BLaER1 treated with 17β-estradiol and CSF1 and Interleukin-3, amounts not matched to agents 10 nM and 100 nM (cell line): ENCODE results near the gene MMEL1.

Experiments
- H3K27ac ChIP-seq, 11 experiments: shearing (Covaris generic); formaldehyde crosslinking; 2 replicates each; pipeline ENCODE4 v1.8.1; 2022
- H3K27me3 ChIP-seq, 11 experiments: shearing (Covaris generic); formaldehyde crosslinking; 2 replicates each; pipeline ENCODE4 v1.8.1; 2022
- H3K36me3 ChIP-seq, 11 experiments: shearing (Covaris generic); formaldehyde crosslinking; 2 replicates each; pipeline ENCODE4 v1.8.1; 2022
- H3K4me1 ChIP-seq, 10 experiments: shearing (Covaris generic); formaldehyde crosslinking; 2 replicates each; pipeline ENCODE4 v1.8.1; 2022
- H3K4me2 ChIP-seq, 11 experiments: shearing (Covaris generic); formaldehyde crosslinking; 2 replicates each; pipeline ENCODE4 v1.8.1; 2022
- H3K4me3 ChIP-seq, 10 experiments: shearing (Covaris generic); formaldehyde crosslinking; 2 replicates each; pipeline ENCODE4 v1.8.1; 2022
- H3K9ac ChIP-seq, 11 experiments: shearing (Covaris generic); formaldehyde crosslinking; 2 replicates each; pipeline ENCODE4 v1.8.1; 2022
- H3K9me3 ChIP-seq, 11 experiments: shearing (Covaris generic); formaldehyde crosslinking; replicated peaks in 1 of 11; 2 replicates each; pipeline ENCODE4 v1.8.1; 2022
- H4K20me1 ChIP-seq, 11 experiments: shearing (Covaris generic); formaldehyde crosslinking; 2 replicates each; pipeline ENCODE4 v1.8.1; 2022
- Cebpa-rat ChIP-seq, 11 experiments: shearing (Covaris generic); IDR thresholded peaks; 2 replicates each; pipeline ENCODE4 v1.8.1; 2022

MMEL1 gene

GRCh38 chr1:2604156-2604843 is 28.5 kb downstream of the MMEL1 start:
- no peak overlapping the region for H3K27ac ChIP-seq
- no peak for TF ChIP-seq Cebpa-rat (IDR thresholded peaks at IDR 0.05)
- H4K20me1 ChIP-seq = peaks cover 0 to 21% (median 0%) of the 10 kb centered on the region in 11 experiments; a peak in 6 of 22 replicates
- peak overlapping the region in 9 of 11 experiments; percentile 50 to 93 (median 81); a peak in 18 of 22 replicates for H3K4me2 ChIP-seq
- no peaks in the 10 kb centered on the region for H3K36me3 ChIP-seq
- peaks cover 0 to 3% (median 0%) of the 10 kb centered on the region in 11 experiments; a peak in 1 of 22 replicates for H3K9me3 ChIP-seq
- peaks cover 6 to 63% (median 49%) of the 10 kb centered on the region in 10 experiments; a peak in 18 of 20 replicates for H3K4me1 ChIP-seq
- peaks cover 10 to 37% (median 21%) of the 10 kb centered on the region in 11 experiments; a peak in 17 of 22 replicates for H3K27me3 ChIP-seq
- H3K4me3 ChIP-seq = no peak overlapping the region
- no peak overlapping the region for H3K9ac ChIP-seq

- H3K4me3 ChIP-seq = no peak overlapping the region
- no peak overlapping the region for H3K27ac ChIP-seq
- peaks cover 0 to 10% (median 5%) of the 10 kb centered on the region in 11 experiments; a peak in 16 of 22 replicates for H3K9me3 ChIP-seq
- H3K4me2 ChIP-seq = peak overlapping the region in 8 of 11 experiments; percentile 55 to 93 (median 83); a peak in 16 of 22 replicates
- H3K9ac ChIP-seq = peak overlapping the region in 3 of 11 experiments; percentile 7 to 50 (median 28); a peak in 2 of 22 replicates
- H3K27me3 ChIP-seq = peaks cover 11 to 41% (median 21%) of the 10 kb centered on the region in 11 experiments; a peak in 20 of 22 replicates
- no peak for TF ChIP-seq Cebpa-rat (IDR thresholded peaks at IDR 0.05)
- no peaks in the 10 kb centered on the region for H3K36me3 ChIP-seq
- peaks cover 6 to 61% (median 48%) of the 10 kb centered on the region in 10 experiments; a peak in 18 of 20 replicates for H3K4me1 ChIP-seq
- H4K20me1 ChIP-seq = peaks cover 0 to 17% (median 0%) of the 10 kb centered on the region in 11 experiments; a peak in 6 of 22 replicates
These were observed 29.2 kb downstream of the MMEL1 start for GRCh38 chr1:2603521-2604155.

GRCh38 chr1:2602866-2603520 is 29.8 kb downstream of the MMEL1 start:
- Histone ChIP-seq H4K20me1 (peaks cover 0 to 18% (median 2%) of the 10 kb centered on the region in 11 experiments; a peak in 7 of 22 replicates), H3K27me3 (peaks cover 18 to 47% (median 28%) of the 10 kb centered on the region in 11 experiments; a peak in 20 of 22 replicates)

GRCh38 chr1:2602311-2602835 is 30.4 kb downstream of the MMEL1 start:
- no peak for TF ChIP-seq Cebpa-rat (IDR thresholded peaks at IDR 0.05)
- peaks cover 0 to 25% (median 8%) of the 10 kb centered on the region in 11 experiments; a peak in 12 of 22 replicates for H4K20me1 ChIP-seq
- no peaks in the 10 kb centered on the region for H3K36me3 ChIP-seq
- no peak overlapping the region for H3K27ac ChIP-seq
- H3K9me3 ChIP-seq = peaks cover 0 to 17% (median 9%) of the 10 kb centered on the region in 11 experiments; a peak in 16 of 22 replicates
- H3K4me3 ChIP-seq = no peak overlapping the region
- no peak overlapping the region for H3K9ac ChIP-seq
- H3K27me3 ChIP-seq = peaks cover 23 to 53% (median 33%) of the 10 kb centered on the region in 11 experiments; a peak in 20 of 22 replicates
- peaks cover 12 to 70% (median 58%) of the 10 kb centered on the region in 10 experiments for H3K4me1 ChIP-seq
- peak overlapping the region in 7 of 11 experiments; percentile 55 to 93 (median 85); a peak in 12 of 22 replicates for H3K4me2 ChIP-seq

More at GRCh38 chr1:2602866-2603520, 29.8 kb downstream of the MMEL1 start:
- H3K36me3 ChIP-seq = no peaks in the 10 kb centered on the region
- TF ChIP-seq Cebpa-rat (IDR thresholded peaks at IDR 0.05) = no peak
- H3K4me3 ChIP-seq = no peak overlapping the region
- peak overlapping the region in 8 of 11 experiments; percentile 55 to 93 (median 83); a peak in 16 of 22 replicates for H3K4me2 ChIP-seq
- H3K9me3 ChIP-seq = peaks cover 0 to 16% (median 9%) of the 10 kb centered on the region in 11 experiments; a peak in 16 of 22 replicates
- peak overlapping the region in 3 of 11 experiments; percentile 7 to 50 (median 28); a peak in 2 of 22 replicates for H3K9ac ChIP-seq
- peaks cover 7 to 67% (median 53%) of the 10 kb centered on the region in 10 experiments; a peak in 19 of 20 replicates for H3K4me1 ChIP-seq
- H3K27ac ChIP-seq = no peak overlapping the region

- no peak overlapping the region for H3K4me3 ChIP-seq
- no peak overlapping the region for H3K9ac ChIP-seq
- no peak overlapping the region for H3K27ac ChIP-seq
- H3K4me2 ChIP-seq = peak overlapping the region in 3 of 11 experiments; percentile 80 to 93 (median 92); a peak in 8 of 22 replicates
- no peaks in the 10 kb centered on the region for H3K36me3 ChIP-seq
- no peak for TF ChIP-seq Cebpa-rat (IDR thresholded peaks at IDR 0.05)
- H4K20me1 ChIP-seq = peaks cover 0 to 30% (median 13%) of the 10 kb centered on the region in 11 experiments; a peak in 14 of 22 replicates
- peaks cover 27 to 59% (median 38%) of the 10 kb centered on the region in 11 experiments; a peak in 21 of 22 replicates for H3K27me3 ChIP-seq
- H3K9me3 ChIP-seq = peaks cover 0 to 17% (median 9%) of the 10 kb centered on the region in 11 experiments; a peak in 16 of 22 replicates
- H3K4me1 ChIP-seq = peaks cover 18 to 72% (median 61%) of the 10 kb centered on the region in 10 experiments
These were observed 31.0 kb downstream of the MMEL1 start for GRCh38 chr1:2601721-2602303.

- no peak for TF ChIP-seq Cebpa-rat (IDR thresholded peaks at IDR 0.05)
- peaks cover 26 to 61% (median 45%) of the 10 kb centered on the region in 10 experiments for H3K4me1 ChIP-seq
- peaks cover 31 to 76% (median 46%) of the 10 kb centered on the region in 11 experiments; a peak in 21 of 22 replicates for H3K27me3 ChIP-seq
- H3K9me3 ChIP-seq = peaks cover 0 to 17% (median 9%) of the 10 kb centered on the region in 11 experiments; a peak in 16 of 22 replicates
- no peak overlapping the region for H3K27ac ChIP-seq
- no peaks in the 10 kb centered on the region for H3K36me3 ChIP-seq
- H3K4me3 ChIP-seq = no peak overlapping the region
- H3K9ac ChIP-seq = no peak overlapping the region
- peaks cover 0 to 23% (median 14%) of the 10 kb centered on the region in 11 experiments; a peak in 13 of 22 replicates for H4K20me1 ChIP-seq
- peak overlapping the region in 9 of 11 experiments; percentile 74 to 89 (median 80); a peak in 18 of 22 replicates for H3K4me2 ChIP-seq
These were observed 34.4 kb downstream of the MMEL1 start for GRCh38 chr1:2598329-2598931.
